Stimulated activated effector memory CD8-positive, alpha-beta T cell treated with anti-CD3 and anti-CD28 coated beads, Interleukin-12 subunit alpha, Interleukin-12 subunit beta, amount 100 ng/mL, for 72 hours (primary cell): ENCODE results near the gene MED12L.
A peak's percentile ranks its signal among the peaks of the same experiment; 100 is the strongest.

Source experiments
- ATAC-seq: fragments of 150-1000 bp; cut with Tn5 transposase; 2 replicates; pipeline ENCODE4 v1.10.0; 2021
- DNase-seq, 2 donors: peaks; one replicate each; pipeline ENCODE4 v3.0.0; 2021 to 2022; ENCODE audit warnings: low spot score in 2 of 2
- H3K27ac Mint-ChIP-seq: one replicate; pipeline ENCODE4 v1.8.0; 2022; ENCODE audit warnings: mild to moderate bottlenecking, mixed read lengths
- H3K36me3 Mint-ChIP-seq: one replicate; pipeline ENCODE4 v1.8.0; 2022; ENCODE audit warnings: mild to moderate bottlenecking, mixed read lengths
- H3K4me1 Mint-ChIP-seq: one replicate; pipeline ENCODE4 v1.8.0; 2022; ENCODE audit warnings: mixed read lengths
- H3K4me3 Mint-ChIP-seq: one replicate; pipeline ENCODE4 v1.8.0; 2022; ENCODE audit warnings: mild to moderate bottlenecking, mixed read lengths
- H3K9me3 Mint-ChIP-seq: one replicate; pipeline ENCODE4 v1.8.0; 2022; ENCODE audit warnings: mixed read lengths

The MED12L gene

DNA sequence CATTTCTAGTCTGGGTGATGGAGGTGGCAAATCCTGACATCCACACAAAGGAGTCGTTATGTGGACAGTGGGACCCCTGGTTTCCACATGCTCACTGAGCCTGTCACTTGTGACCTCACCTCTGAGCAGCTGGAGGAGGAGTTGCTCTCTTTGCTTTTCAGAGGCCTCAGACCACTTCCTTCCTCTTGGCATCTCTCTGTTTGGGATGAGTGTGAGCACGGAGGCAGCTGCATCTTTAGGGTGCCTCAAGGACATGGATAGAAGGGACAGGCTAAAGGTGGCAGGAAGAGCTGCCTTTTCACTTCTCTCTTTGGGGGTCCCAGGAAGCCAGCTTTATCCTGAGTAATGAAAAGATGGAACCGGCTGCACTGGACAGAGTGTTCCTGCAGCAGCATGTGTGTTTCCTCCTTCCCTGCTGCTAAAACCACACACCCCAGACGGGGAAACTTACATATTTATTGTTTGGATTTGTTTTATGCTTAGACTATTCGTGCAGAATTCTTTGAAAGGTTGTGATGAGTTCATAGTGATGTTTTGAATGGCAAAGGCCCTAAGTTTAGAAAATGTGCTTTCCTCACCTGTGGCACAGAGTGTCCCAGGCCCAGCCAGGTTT is 85.8 kb downstream of the MED12L start:
- Mint-ChIP-seq H3K4me1 (peaks cover 38% of the 10 kb centered on the region), H3K9me3 (no peaks in the 10 kb centered on the region), H3K27ac (peak overlapping the region; percentile 90), H3K36me3 (no peaks in the 10 kb centered on the region), H3K4me3 (peak overlapping the region; percentile 66)
- ATAC-seq (peak; percentile 89), DNase-seq (peak; percentile 22 to 70)

DNA sequence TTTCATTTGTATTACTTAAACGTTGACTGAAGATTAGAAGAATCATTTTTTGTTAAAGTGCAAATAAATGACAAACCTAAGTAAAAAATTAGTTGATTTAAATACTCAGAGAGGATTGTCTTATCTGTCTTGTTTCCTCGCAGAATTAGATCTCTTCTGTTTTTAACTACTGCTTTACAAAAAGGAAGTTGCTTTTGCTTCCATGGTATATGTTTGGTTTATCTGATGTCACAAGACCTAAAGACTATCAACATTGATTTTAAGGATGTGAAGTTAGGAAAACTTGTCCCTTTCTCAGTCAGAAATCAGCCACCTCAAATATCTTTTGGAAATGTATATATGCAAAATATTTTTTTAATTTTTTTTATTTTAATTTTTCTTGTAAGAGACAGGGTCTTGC is 88.9 kb downstream of the MED12L start:
- ATAC-seq: no peak
- Mint-ChIP-seq H3K36me3 (no peaks in the 10 kb centered on the region), H3K4me1 (peaks cover 32% of the 10 kb centered on the region), H3K4me3 (no peak overlapping the region), H3K9me3 (no peaks in the 10 kb centered on the region), H3K27ac (no peak overlapping the region)
- no peak for DNase-seq

DNA sequence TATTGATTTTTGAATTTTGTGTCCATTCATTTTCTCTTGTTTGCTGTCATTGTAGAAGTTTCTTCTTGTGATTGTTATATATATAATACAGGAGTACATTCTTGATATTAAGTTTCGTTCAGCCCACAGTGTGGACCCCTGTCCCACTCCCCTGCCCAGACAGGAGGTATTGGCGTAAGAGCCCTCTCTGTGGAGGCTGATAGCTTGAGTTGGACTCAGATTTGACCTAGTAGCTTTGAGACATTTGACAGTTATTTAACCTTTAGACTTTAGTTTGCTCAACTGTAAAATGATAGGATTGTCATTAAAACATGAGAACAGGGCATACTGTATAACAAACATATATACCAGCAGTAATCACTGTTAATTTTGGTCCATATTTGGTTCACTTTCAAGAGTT is 90.5 kb downstream of the MED12L start:
- Mint-ChIP-seq H3K9me3 (no peaks in the 10 kb centered on the region), H3K36me3 (no peaks in the 10 kb centered on the region), H3K4me3 (no peak overlapping the region), H3K4me1 (peaks cover 16% of the 10 kb centered on the region), H3K27ac (no peak overlapping the region)
- ATAC-seq: no peak
- DNase-seq: no peak

DNA sequence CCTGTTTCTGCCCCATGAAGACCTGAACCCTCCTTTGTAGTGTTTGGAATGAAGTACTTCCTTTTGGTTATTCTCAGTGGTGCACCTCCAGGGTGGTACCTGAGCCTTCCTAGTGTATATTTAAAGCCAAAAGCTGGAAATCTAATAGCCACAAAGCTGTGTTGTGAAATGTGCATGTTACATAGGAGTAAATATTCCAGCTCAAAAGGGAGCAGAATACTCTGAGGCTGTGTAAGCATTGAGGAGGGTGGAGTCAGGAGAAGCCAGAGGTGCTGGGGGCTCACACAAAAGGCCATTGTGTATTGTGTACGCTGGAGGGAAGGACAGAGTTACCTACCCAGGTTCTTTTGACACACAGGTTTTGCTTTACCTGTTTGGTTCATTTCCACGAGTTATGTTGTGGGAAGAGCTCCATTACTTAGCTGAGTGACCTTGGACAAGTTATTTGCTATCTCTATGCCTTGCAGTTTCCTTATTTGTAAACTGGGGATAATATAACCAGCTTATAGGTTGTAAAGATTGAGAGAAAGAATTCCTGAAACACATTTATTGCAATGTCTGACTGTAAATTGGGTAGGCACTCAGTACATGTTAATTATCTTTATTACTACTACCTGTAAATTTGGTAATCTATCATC is 92.9 kb downstream of the MED12L start:
- peaks cover 12% of the 10 kb centered on the region for H3K4me1 Mint-ChIP-seq
- H3K9me3 Mint-ChIP-seq: no peaks in the 10 kb centered on the region
- no peaks in the 10 kb centered on the region for H3K36me3 Mint-ChIP-seq
- H3K27ac Mint-ChIP-seq: peak overlapping the region; percentile 29
- no peak overlapping the region for H3K4me3 Mint-ChIP-seq
- ATAC-seq (no peak), DNase-seq (no peak)

DNA sequence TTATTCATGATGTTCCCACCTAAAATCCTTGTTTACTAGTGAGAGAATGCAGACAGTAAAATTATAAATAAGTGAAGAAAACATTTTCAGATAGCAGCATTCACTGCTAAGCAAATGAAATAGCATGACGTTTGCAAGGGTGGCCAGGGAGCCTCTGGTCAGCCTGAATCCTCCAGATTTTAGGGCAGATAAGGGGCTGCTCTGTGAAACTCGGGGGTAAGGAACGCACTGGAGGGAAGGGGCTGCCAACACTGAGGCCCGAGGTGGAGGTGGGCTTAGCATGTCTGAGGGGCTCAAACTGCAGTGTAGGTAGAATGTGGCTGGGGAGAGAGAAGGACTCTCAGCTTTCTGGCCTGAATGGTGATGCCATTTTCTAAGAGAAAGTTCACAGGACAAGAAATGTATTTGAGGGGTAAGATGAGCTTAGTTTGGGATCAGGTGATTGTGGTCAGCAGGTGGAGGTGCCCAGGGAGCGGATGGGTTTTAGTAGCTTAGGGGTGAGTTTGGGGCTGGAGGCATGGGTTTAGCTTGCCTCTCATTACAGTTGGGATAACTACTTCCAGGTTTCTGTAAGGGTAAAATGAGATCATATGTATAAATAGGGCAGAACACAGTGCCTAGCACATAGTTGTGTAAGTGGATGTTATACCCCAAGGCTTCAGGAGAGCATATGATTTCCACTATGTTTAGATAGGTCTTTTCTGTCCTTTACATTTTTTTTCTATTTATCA is 97.0 kb downstream of the MED12L start:
- no peak for DNase-seq
- no peak for ATAC-seq
- H3K27ac Mint-ChIP-seq: peak overlapping the region; percentile 82
- H3K4me3 Mint-ChIP-seq: peak overlapping the region; percentile 56
- H3K9me3 Mint-ChIP-seq: no peaks in the 10 kb centered on the region
- H3K36me3 Mint-ChIP-seq: no peaks in the 10 kb centered on the region
- peaks cover 35% of the 10 kb centered on the region for H3K4me1 Mint-ChIP-seq

DNA sequence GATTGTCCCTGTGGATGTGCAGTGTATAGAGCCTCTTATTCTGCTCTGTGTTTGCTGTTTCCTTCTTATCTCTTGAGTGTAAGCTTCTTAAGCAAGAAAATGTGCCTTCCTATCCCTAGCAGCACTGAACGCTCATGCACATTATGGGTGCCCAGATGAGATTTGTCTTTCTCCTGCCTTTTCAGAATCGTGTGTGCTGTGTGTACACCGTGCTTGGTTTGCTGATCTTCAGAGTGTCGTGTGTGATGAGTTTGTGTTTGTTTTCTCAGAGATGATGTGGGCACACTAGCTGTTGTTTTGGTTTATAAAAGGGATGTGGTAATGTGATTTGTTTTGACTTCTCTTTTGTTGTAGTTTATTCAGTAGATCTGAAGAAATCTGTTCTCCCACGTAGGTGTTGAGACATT is 97.8 kb downstream of the MED12L start:
- no peak for DNase-seq
- Mint-ChIP-seq H3K27ac (peak overlapping the region; percentile 82), H3K36me3 (no peaks in the 10 kb centered on the region), H3K4me3 (peak overlapping the region; percentile 56), H3K9me3 (no peaks in the 10 kb centered on the region), H3K4me1 (peaks cover 35% of the 10 kb centered on the region)
- peak; percentile 87 for ATAC-seq

DNA sequence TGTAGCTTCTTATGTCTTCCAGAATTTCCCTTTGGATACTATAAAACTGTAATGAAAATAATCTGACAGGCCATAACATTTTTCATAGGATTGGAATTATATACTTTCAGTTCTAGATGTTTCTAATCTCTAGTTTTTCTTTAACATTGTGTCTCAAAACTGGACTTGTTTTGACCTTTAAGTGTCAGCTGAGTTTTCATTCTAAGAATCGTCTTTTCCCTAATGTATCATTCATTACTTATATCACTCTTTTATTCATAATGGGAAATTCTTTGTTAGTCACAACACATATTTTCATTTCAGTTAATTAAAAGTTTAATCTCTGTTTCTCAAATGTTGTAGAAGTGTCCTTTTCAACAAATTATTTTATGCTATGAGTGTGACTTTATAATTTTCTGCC is 105.6 kb downstream of the MED12L start:
- Mint-ChIP-seq H3K9me3 (no peaks in the 10 kb centered on the region), H3K4me3 (peak overlapping the region; percentile 62), H3K36me3 (peaks cover 40% of the 10 kb centered on the region), H3K27ac (peak overlapping the region; percentile 94), H3K4me1 (peaks cover 50% of the 10 kb centered on the region)
- DNase-seq (no peak), ATAC-seq (peak; percentile 83)

DNA sequence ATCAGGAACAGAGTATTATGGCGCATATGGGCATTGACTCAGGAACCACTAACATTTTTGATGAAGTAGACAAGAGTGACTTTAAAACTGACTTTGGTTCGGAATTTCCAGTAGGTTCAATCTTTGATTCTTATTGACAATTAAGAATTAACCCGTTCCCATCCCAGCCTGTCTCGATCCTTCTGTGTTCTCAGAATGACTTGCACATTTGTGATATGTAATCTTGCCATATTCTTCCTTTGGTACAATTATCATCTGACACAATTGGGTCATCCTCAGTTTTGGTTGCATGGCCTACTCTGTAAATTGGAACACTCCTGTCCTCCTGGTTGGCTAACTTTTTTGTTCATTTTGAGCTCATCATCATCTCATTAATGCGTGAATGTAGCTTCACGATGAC is 107.1 kb downstream of the MED12L start:
- Mint-ChIP-seq H3K27ac (peak overlapping the region; percentile 69), H3K36me3 (peaks cover 55% of the 10 kb centered on the region), H3K4me1 (peaks cover 46% of the 10 kb centered on the region), H3K9me3 (no peaks in the 10 kb centered on the region), H3K4me3 (peak overlapping the region; percentile 18)
- no peak for ATAC-seq
- no peak for DNase-seq

DNA sequence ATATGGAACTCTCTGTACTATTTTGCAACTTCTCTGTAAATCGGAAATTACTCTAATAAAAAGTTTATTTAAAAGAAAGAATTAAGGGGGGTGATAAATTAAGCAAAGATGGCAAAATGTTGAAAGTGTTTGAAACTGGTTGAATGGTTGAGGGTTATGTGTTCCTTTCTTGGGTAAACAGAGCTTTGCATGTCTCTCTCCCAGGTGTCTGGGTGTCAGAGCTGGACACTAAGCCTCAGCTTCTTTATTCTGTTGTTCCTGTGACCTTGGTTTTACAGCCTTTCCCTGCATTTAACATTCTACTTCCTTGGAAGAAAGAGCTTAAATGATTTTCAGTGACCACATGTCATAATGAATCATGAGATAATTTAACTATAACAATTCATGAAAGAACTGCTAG is 110.4 kb downstream of the MED12L start:
- no peak for ATAC-seq
- DNase-seq: no peak
- H3K36me3 Mint-ChIP-seq: peaks cover 79% of the 10 kb centered on the region
- peak overlapping the region; percentile 77 for H3K27ac Mint-ChIP-seq
- H3K4me3 Mint-ChIP-seq: peak overlapping the region; percentile 16
- H3K4me1 Mint-ChIP-seq: peaks cover 47% of the 10 kb centered on the region
- no peaks in the 10 kb centered on the region for H3K9me3 Mint-ChIP-seq

DNA sequence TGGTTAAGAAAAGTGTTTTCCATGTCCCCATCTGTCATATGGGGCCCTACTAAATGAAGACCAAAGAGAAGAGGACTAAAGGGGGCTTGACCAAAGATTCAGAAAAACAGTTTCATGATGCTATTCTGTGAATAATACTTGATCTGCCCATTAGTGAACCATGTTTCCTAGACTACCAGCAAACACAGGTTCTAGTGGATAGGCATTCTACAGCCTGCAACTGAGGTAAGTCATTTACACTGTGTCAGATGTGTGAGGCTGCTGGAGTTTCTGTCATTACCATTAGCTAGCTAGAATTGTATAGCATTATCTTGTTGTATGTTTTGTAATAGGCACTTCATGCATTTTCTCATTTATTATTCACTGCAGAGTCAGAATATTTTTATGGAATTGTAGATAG is 111.0 kb downstream of the MED12L start:
- Mint-ChIP-seq H3K27ac (peak overlapping the region; percentile 77), H3K4me3 (peak overlapping the region; percentile 16), H3K4me1 (peaks cover 45% of the 10 kb centered on the region), H3K36me3 (peaks cover 81% of the 10 kb centered on the region), H3K9me3 (no peaks in the 10 kb centered on the region)
- DNase-seq (no peak), ATAC-seq (peak; percentile 80)

DNA sequence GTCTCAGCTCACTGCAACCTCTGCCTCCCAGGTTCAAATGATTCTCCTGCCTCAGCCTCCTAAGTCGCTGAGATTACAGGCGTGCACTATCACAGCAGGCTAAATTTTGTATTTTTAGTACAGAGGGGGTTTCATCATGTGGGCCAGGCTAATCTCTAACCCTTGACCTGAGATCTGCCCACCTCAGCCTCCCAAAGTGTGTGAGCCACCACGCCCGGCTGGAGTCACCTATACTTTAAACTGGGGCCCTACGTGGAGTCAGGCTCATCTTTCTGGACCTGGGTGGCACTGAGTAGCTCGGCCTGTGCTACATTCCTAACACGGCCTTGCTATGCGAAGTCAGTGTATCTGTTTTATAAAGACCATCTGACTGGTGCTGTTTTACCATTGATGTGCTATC is 111.8 kb downstream of the MED12L start:
- no peak for DNase-seq
- Mint-ChIP-seq H3K4me1 (peaks cover 44% of the 10 kb centered on the region), H3K4me3 (no peak overlapping the region), H3K9me3 (no peaks in the 10 kb centered on the region), H3K36me3 (peaks cover 89% of the 10 kb centered on the region), H3K27ac (no peak overlapping the region)
- no peak for ATAC-seq

DNA sequence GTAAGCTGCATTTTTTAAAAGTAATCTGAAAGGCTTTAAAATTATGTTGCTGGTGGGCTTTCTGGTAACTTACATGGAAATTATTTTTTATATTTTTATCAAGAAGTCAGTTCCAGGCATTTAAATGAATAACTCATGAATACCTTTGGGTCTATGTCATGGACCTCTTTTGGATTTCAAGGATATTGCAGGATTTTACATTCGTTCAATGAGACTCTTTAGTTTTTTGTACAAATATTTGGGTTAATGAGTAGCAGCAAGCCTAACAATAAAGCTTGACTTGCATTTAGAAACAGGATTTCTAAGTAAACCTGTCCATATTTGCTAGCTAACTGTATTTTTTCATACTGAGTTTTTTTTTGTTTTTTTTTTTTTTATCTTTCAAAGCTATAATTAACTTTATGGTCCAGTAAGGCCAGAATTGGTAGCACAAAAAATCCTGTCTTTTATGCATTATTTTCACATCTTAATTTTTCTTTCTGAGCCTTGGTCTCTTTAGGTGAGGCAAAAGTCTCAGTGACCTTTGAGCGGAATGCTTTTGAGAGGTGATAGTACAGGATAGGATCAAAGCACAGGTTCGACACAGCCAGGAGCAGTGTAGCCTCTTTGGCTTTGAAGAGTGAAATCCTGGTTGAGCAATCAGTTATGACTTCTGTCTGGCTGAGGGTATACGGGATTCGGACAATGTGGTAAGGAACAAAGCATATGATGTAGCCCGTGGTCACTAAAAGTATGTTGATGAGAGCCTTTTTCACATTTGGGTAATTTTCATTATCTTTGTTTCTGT is 112.7 kb downstream of the MED12L start:
- no peaks in the 10 kb centered on the region for H3K9me3 Mint-ChIP-seq
- H3K4me3 Mint-ChIP-seq: peak overlapping the region; percentile 76
- H3K4me1 Mint-ChIP-seq: peaks cover 39% of the 10 kb centered on the region
- no peak for ATAC-seq
- no peak for DNase-seq
- H3K27ac Mint-ChIP-seq: peak overlapping the region; percentile 95
- H3K36me3 Mint-ChIP-seq: peaks cover 95% of the 10 kb centered on the region

DNA sequence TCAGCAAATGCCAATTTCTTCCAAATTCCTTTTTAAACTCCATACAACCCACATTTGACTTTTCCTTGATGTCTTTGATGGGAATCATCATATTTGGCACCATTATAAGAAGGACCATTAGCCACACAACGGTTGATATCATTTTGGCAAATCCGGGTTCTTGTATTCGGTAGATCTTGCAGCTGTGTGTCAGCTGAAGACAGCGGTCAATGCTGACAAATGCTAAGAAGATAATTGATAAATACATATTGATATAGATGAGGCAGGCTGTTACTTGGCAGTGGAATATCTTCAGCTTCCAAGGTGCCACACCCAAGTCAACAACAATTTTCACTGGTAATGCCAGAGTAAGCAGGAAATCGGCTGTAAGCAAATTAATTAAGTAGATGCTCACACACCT is 113.4 kb downstream of the MED12L start:
- ATAC-seq (no peak), DNase-seq (no peak)
- Mint-ChIP-seq H3K4me3 (peak overlapping the region; percentile 76), H3K9me3 (no peaks in the 10 kb centered on the region), H3K27ac (peak overlapping the region; percentile 95), H3K36me3 (peaks cover 94% of the 10 kb centered on the region), H3K4me1 (peaks cover 37% of the 10 kb centered on the region)

DNA sequence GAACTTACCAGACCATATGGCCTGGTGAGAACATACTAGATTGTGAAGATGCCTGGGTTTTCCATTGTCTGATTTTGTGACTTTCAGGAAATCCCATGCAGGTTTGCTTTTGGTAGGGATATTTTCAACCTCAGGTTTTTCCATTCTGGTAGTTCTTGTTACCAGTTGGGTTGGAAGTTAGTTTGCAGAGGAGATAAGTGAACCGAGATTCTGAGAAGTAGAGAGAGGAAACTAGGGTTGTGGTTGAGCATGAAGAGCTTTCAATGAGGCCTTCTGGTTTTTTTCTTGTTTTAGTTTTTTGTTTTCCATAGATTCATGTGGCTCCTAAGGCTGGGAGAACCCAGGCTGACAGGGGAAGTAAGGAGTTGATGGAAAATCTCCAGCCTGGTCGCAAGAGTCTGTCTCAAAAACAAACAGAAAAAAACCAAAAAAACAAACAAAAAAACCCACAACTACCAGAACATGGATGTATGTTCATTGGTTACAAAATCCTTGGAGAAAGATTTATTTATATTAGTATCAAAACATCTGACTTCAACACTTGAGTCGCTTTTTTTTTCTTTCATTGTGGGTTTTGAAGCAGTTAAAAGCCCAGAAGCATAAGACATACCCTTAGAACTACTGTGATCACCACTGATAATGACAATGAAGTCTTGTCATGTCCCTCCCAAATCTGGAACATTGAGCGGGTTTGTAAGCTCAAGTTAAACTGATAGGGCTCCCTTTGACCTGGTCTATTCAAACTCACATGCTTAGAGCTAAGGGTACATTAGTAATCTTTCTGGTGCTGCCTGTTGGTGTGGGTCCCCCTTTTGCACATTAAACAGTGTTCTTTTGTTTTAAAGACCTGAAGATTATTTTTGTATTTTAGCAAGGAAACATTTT is 114.3 kb downstream of the MED12L start:
- peaks cover 96% of the 10 kb centered on the region for H3K36me3 Mint-ChIP-seq
- H3K27ac Mint-ChIP-seq: peak overlapping the region; percentile 95
- H3K4me3 Mint-ChIP-seq: peak overlapping the region; percentile 76
- peaks cover 31% of the 10 kb centered on the region for H3K4me1 Mint-ChIP-seq
- DNase-seq: no peak
- peak; percentile 24 for ATAC-seq
- no peaks in the 10 kb centered on the region for H3K9me3 Mint-ChIP-seq
